ENCODE measurements around the gene RHBDL1.
A peak's percentile ranks its signal among the peaks of the same experiment; 100 is the strongest.

The RHBDL1 gene

DNA sequence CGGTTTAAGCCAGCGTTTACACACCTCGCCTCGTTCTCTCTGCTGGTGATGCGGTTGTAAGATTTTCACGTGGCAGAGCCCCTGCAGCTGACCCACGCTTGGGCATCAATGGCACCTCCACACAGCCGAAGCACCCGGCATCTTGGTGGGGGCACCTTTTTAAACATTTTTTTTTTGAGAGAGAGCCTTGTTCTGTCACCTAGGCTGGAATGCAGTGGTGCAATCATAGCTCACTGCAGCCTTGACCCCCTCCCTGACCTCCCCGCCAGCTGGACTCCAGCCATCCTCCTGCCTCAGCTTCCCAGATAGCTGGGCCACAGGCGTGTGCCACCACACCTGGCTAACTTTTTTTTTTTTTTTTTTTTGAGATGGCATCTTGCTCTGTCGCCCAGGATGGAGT, 21.4 kb upstream of the RHBDL1 start:
- Histone ChIP-seq H3K36me3 (ENCODE audit: control insufficient read depth in 2 of 2, insufficient read depth in 2 of 2, low read length in 2 of 2) (peaks cover 1 to 2% of the 10 kb centered on the region in 2 donors), H3K9ac (ENCODE audit: low read depth in 1 of 2, low read length in 2 of 2) (no peak overlapping the region), H3K27me3 (ENCODE audit: control insufficient read depth in 2 of 2, insufficient read depth in 2 of 2, low read length in 2 of 2) (no peaks in the 10 kb centered on the region), H3K9me3 (ENCODE audit: control insufficient read depth in 2 of 2, low read length in 2 of 2) (no peaks in the 10 kb centered on the region), H3K4me1 (ENCODE audit: control insufficient read depth in 2 of 2, insufficient read depth in 2 of 2, low read length in 2 of 2) (peaks cover 4 to 8% of the 10 kb centered on the region in 2 donors), H3K27ac (ENCODE audit: low read depth in 2 of 2, low read length in 2 of 2) (no peak overlapping the region), H3K4me3 (ENCODE audit: low read length in 2 of 2) (no peak overlapping the region)

GRCh38 chr16:657487-657886, 18.0 kb upstream of the RHBDL1 start:
- Histone ChIP-seq H3K4me3 (ENCODE audit: low read length in 2 of 2) (no peak overlapping the region), H3K4me1 (ENCODE audit: control insufficient read depth in 2 of 2, insufficient read depth in 2 of 2, low read length in 2 of 2) (peaks cover 9% of the 10 kb centered on the region in 2 donors), H3K27ac (ENCODE audit: low read depth in 2 of 2, low read length in 2 of 2) (no peak overlapping the region), H3K9ac (ENCODE audit: low read depth in 1 of 2, low read length in 2 of 2) (no peak overlapping the region), H3K9me3 (ENCODE audit: control insufficient read depth in 2 of 2, low read length in 2 of 2) (no peaks in the 10 kb centered on the region), H3K36me3 (ENCODE audit: control insufficient read depth in 2 of 2, insufficient read depth in 2 of 2, low read length in 2 of 2) (peaks cover 1 to 2% of the 10 kb centered on the region in 2 donors), H3K27me3 (ENCODE audit: control insufficient read depth in 2 of 2, insufficient read depth in 2 of 2, low read length in 2 of 2) (no peaks in the 10 kb centered on the region)

DNA sequence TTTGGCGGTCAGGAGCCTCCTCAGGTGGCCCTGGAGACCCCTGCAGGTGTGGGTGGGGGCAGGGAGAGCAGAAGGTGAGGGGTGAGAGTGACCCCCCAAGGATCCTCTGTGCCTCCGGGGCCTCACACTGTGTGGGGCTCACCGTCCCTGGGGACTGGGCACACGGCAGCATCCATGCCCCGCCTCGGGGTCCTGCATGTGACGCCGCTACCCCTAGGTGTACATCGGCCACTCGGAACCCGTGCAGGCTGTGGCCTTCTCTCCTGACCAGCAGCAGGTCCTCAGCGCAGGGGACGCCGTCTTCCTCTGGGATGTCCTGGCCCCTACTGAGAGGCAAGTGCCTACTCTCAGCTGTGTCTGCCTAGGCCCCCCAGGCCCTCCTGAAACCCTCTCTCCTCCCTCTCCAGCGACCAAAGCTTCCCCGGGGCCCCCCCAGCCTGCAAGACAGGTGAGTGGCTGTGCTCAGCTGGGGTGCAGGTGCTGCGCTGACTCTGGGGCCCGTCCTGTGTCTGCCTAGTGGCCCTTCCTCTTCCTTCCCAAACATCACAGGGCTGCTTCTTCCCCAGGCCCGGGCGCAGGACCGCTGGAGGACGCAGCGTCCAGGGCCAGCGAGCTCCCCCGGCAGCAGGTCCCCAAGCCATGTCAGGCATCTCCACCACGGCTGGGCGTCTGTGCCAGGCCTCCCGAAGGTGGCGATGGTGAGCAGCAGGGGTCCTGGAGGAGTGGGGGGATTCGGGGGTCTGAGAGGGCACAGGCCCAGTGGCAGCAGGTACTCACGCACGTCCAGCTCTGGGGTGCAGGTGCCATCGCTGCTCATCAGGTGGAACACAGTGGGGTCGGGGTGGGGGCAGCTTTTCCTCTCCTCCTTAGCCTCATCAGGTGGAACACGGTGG, 16.5 kb upstream of the RHBDL1 start:
- Histone ChIP-seq H3K9ac (ENCODE audit: low read depth in 1 of 2, low read length in 2 of 2) (no peak overlapping the region), H3K4me1 (ENCODE audit: control insufficient read depth in 2 of 2, insufficient read depth in 2 of 2, low read length in 2 of 2) (peaks cover 9% of the 10 kb centered on the region in 2 donors), H3K36me3 (ENCODE audit: control insufficient read depth in 2 of 2, insufficient read depth in 2 of 2, low read length in 2 of 2) (peaks cover 1 to 2% of the 10 kb centered on the region in 2 donors), H3K9me3 (ENCODE audit: control insufficient read depth in 2 of 2, low read length in 2 of 2) (no peaks in the 10 kb centered on the region), H3K27me3 (ENCODE audit: control insufficient read depth in 2 of 2, insufficient read depth in 2 of 2, low read length in 2 of 2) (no peaks in the 10 kb centered on the region), H3K27ac (ENCODE audit: low read depth in 2 of 2, low read length in 2 of 2) (no peak overlapping the region), H3K4me3 (ENCODE audit: low read length in 2 of 2) (no peak overlapping the region)

GRCh38 chr16:659618-660017, 15.9 kb upstream of the RHBDL1 start:
- no peak overlapping the region for H3K9ac ChIP-seq (ENCODE audit: low read depth in 1 of 2, low read length in 2 of 2)
- no peaks in the 10 kb centered on the region for H3K9me3 ChIP-seq (ENCODE audit: control insufficient read depth in 2 of 2, low read length in 2 of 2)
- peaks cover 9% of the 10 kb centered on the region in 2 donors for H3K4me1 ChIP-seq (ENCODE audit: control insufficient read depth in 2 of 2, insufficient read depth in 2 of 2, low read length in 2 of 2)
- no peaks in the 10 kb centered on the region for H3K27me3 ChIP-seq (ENCODE audit: control insufficient read depth in 2 of 2, insufficient read depth in 2 of 2, low read length in 2 of 2)
- H3K27ac ChIP-seq (ENCODE audit: low read depth in 2 of 2, low read length in 2 of 2) = no peak overlapping the region
- H3K4me3 ChIP-seq (ENCODE audit: low read length in 2 of 2) = no peak overlapping the region
- peaks cover 1 to 2% of the 10 kb centered on the region in 2 donors for H3K36me3 ChIP-seq (ENCODE audit: control insufficient read depth in 2 of 2, insufficient read depth in 2 of 2, low read length in 2 of 2)

DNA sequence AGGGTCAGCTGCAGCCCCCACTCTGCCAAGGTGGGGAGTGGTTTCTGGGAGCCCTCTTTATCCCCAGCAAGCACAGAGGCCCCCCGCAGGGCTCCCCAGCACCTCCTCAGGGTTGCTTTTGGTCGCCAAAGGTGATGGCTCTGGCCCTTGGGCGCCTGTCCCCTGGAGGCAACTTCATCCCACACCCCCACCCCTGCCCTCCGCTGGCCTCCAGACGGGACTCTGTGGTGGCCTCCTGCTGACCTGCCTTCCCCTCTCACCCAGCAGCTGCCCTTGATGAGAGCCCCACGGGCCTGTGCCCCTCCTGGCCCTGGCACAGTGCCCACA, 15.4 kb upstream of the RHBDL1 start:
- Histone ChIP-seq H3K27ac (ENCODE audit: low read depth in 2 of 2, low read length in 2 of 2) (peak overlapping the region; percentile 52 to 68), H3K36me3 (ENCODE audit: control insufficient read depth in 2 of 2, insufficient read depth in 2 of 2, low read length in 2 of 2) (peaks cover 1 to 2% of the 10 kb centered on the region in 2 donors), H3K4me1 (ENCODE audit: control insufficient read depth in 2 of 2, insufficient read depth in 2 of 2, low read length in 2 of 2) (peaks cover 9% of the 10 kb centered on the region in 2 donors), H3K27me3 (ENCODE audit: control insufficient read depth in 2 of 2, insufficient read depth in 2 of 2, low read length in 2 of 2) (no peaks in the 10 kb centered on the region), H3K4me3 (ENCODE audit: low read length in 2 of 2) (peak overlapping the region in 1 of 2 donors; percentile 50), H3K9me3 (ENCODE audit: control insufficient read depth in 2 of 2, low read length in 2 of 2) (no peaks in the 10 kb centered on the region), H3K9ac (ENCODE audit: low read depth in 1 of 2, low read length in 2 of 2) (peak overlapping the region in 1 of 2 donors; percentile 19)

DNA sequence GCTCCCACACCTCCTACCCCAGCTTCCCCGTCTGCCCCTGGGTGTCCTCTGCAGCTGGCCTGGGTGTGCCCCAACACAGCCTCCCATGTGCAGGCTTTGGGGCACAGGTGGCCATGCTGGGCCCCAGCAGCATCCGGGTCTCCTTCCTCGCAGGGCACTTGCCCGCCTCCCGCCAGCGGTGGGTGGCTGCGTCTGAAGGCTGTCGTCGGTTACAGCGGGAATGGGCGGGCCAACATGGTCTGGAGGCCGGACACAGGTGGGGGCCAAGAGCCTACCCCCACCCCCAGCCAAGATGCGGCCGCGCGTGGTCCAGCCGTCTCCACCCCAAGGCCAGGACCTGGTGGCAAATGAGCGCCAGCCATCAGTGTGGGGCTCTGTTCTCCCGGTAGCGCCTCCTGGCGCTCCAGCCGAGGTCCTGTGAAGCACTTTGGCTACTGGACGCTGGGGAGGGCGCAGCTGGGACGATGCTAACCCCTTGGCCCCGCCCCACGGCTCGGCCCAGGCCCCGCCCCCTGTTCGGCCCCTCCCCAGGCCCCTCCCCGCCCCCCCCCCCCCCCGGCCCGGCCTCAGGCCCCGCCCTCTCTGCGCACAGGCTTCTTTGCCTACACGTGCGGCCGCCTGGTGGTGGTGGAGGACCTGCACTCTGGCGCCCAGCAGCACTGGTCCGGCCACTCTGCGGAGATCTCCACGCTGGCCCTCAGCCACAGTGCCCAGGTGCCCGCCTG, 14.8 kb upstream of the RHBDL1 start:
- Histone ChIP-seq H3K27ac (ENCODE audit: low read depth in 2 of 2, low read length in 2 of 2) (peak overlapping the region; percentile 52 to 68), H3K4me3 (ENCODE audit: low read length in 2 of 2) (peak overlapping the region; percentile 41 to 50), H3K27me3 (ENCODE audit: control insufficient read depth in 2 of 2, insufficient read depth in 2 of 2, low read length in 2 of 2) (no peaks in the 10 kb centered on the region), H3K9me3 (ENCODE audit: control insufficient read depth in 2 of 2, low read length in 2 of 2) (no peaks in the 10 kb centered on the region), H3K4me1 (ENCODE audit: control insufficient read depth in 2 of 2, insufficient read depth in 2 of 2, low read length in 2 of 2) (peaks cover 9% of the 10 kb centered on the region in 2 donors), H3K36me3 (ENCODE audit: control insufficient read depth in 2 of 2, insufficient read depth in 2 of 2, low read length in 2 of 2) (peaks cover 1 to 2% of the 10 kb centered on the region in 2 donors), H3K9ac (ENCODE audit: low read depth in 1 of 2, low read length in 2 of 2) (peak overlapping the region in 1 of 2 donors; percentile 19)

DNA sequence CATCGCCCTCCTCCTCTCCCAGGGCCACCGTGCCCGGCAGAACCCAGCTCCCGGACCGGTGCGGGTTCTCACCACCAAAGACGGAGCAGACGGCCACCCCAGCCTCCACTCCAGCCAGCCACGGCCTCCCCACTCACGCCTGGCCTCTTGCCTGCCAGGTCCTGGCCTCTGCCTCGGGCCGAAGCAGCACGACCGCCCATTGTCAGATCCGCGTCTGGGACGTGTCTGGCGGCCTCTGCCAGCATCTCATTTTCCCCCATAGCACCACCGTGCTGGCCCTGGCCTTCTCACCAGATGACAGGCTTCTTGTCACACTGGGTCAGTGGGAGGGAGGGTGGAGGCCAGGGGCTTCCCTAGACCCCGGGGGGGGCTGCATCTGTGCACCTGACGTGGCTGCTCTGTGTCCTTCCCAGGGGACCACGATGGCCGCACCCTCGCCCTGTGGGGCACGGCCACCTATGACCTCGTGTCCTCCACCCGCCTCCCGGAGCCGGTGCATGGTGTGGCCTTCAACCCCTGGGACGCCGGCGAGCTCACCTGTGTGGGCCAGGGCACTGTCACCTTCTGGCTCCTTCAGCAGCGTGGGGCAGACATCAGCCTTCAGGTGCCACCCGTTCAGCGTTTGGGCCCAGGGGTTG, 14.2 kb upstream of the RHBDL1 start:
- Histone ChIP-seq H3K9me3 (ENCODE audit: control insufficient read depth in 2 of 2, low read length in 2 of 2) (no peaks in the 10 kb centered on the region), H3K36me3 (ENCODE audit: control insufficient read depth in 2 of 2, insufficient read depth in 2 of 2, low read length in 2 of 2) (peaks cover 1 to 2% of the 10 kb centered on the region in 2 donors), H3K27me3 (ENCODE audit: control insufficient read depth in 2 of 2, insufficient read depth in 2 of 2, low read length in 2 of 2) (no peaks in the 10 kb centered on the region), H3K9ac (ENCODE audit: low read depth in 1 of 2, low read length in 2 of 2) (peak overlapping the region in 1 of 2 donors; percentile 8), H3K27ac (ENCODE audit: low read depth in 2 of 2, low read length in 2 of 2) (peak overlapping the region in 1 of 2 donors; percentile 52), H3K4me1 (ENCODE audit: control insufficient read depth in 2 of 2, insufficient read depth in 2 of 2, low read length in 2 of 2) (peaks cover 9% of the 10 kb centered on the region in 2 donors), H3K4me3 (ENCODE audit: low read length in 2 of 2) (peak overlapping the region in 1 of 2 donors; percentile 39)

- Histone ChIP-seq H3K36me3 (ENCODE audit: control insufficient read depth in 2 of 2, insufficient read depth in 2 of 2, low read length in 2 of 2) (peaks cover 1 to 2% of the 10 kb centered on the region in 2 donors), H3K9me3 (ENCODE audit: control insufficient read depth in 2 of 2, low read length in 2 of 2) (no peaks in the 10 kb centered on the region), H3K9ac (ENCODE audit: low read depth in 1 of 2, low read length in 2 of 2) (no peak overlapping the region), H3K4me1 (ENCODE audit: control insufficient read depth in 2 of 2, insufficient read depth in 2 of 2, low read length in 2 of 2) (peaks cover 9% of the 10 kb centered on the region in 2 donors), H3K4me3 (ENCODE audit: low read length in 2 of 2) (no peak overlapping the region), H3K27ac (ENCODE audit: low read depth in 2 of 2, low read length in 2 of 2) (no peak overlapping the region), H3K27me3 (ENCODE audit: control insufficient read depth in 2 of 2, insufficient read depth in 2 of 2, low read length in 2 of 2) (no peaks in the 10 kb centered on the region)
These were observed 13.4 kb upstream of the RHBDL1 start for GRCh38 chr16:662095-662494.

DNA sequence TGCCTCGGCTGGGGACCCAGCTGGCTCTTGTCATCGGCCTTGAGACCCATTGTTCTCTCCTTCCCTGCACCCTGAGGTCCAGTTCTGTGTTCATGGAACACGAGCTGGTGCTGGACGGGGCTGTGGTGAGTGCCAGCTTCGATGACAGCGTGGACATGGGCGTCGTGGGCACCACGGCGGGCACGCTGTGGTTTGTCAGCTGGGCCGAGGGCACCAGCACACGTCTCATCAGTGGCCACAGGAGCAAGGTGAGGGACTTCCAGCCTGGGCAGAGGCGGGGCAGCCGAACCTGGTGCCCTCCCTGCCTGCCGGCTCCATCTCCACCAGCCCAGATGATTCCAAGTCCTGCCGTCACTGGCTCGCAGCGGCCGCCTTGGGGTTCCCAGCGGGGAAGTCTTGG, 12.9 kb upstream of the RHBDL1 start:
- no peak overlapping the region for H3K27ac ChIP-seq (ENCODE audit: low read depth in 2 of 2, low read length in 2 of 2)
- peaks cover 12 to 13% of the 10 kb centered on the region in 2 donors for H3K4me1 ChIP-seq (ENCODE audit: control insufficient read depth in 2 of 2, insufficient read depth in 2 of 2, low read length in 2 of 2)
- H3K9ac ChIP-seq (ENCODE audit: low read depth in 1 of 2, low read length in 2 of 2) = no peak overlapping the region
- no peaks in the 10 kb centered on the region for H3K9me3 ChIP-seq (ENCODE audit: control insufficient read depth in 2 of 2, low read length in 2 of 2)
- no peak overlapping the region for H3K4me3 ChIP-seq (ENCODE audit: low read length in 2 of 2)
- peaks cover 1 to 2% of the 10 kb centered on the region in 2 donors for H3K36me3 ChIP-seq (ENCODE audit: control insufficient read depth in 2 of 2, insufficient read depth in 2 of 2, low read length in 2 of 2)
- H3K27me3 ChIP-seq (ENCODE audit: control insufficient read depth in 2 of 2, insufficient read depth in 2 of 2, low read length in 2 of 2) = no peaks in the 10 kb centered on the region

- Histone ChIP-seq H3K4me3 (ENCODE audit: low read length in 2 of 2) (no peak overlapping the region), H3K9me3 (ENCODE audit: control insufficient read depth in 2 of 2, low read length in 2 of 2) (no peaks in the 10 kb centered on the region), H3K4me1 (ENCODE audit: control insufficient read depth in 2 of 2, insufficient read depth in 2 of 2, low read length in 2 of 2) (peaks cover 12 to 15% of the 10 kb centered on the region in 2 donors), H3K27me3 (ENCODE audit: control insufficient read depth in 2 of 2, insufficient read depth in 2 of 2, low read length in 2 of 2) (no peaks in the 10 kb centered on the region), H3K27ac (ENCODE audit: low read depth in 2 of 2, low read length in 2 of 2) (no peak overlapping the region), H3K9ac (ENCODE audit: low read depth in 1 of 2, low read length in 2 of 2) (no peak overlapping the region), H3K36me3 (ENCODE audit: control insufficient read depth in 2 of 2, insufficient read depth in 2 of 2, low read length in 2 of 2) (peaks cover 16 to 21% of the 10 kb centered on the region in 2 donors)
These were observed 8.9 kb upstream of the RHBDL1 start for GRCh38 chr16:666572-666971.

Data from mucosa of rectum (tissue), 2 donors.